NAMALWA (cell line): ENCODE data around the gene RAB3D.
"Not testable (repeated sequence)": the region's sequence is repeated elsewhere in the genome, so short reads cannot be mapped to it uniquely, and the experiment has no call there.

Experiments
- DNase-seq: peaks from one replicate; pipeline ENCODE4 v3.0.0-alpha.2; 2015; ENCODE audit warnings: low spot score

Gene RAB3D

GRCh38 chr19:11339254-11340098 is at the start of gene RAB3D:
Gene RAB3D, minus strand, starts transcription at chr19:11339657. Its CDS starts 2,258 bp downstream, at chr19:11337399.
- peak; percentile 92 for DNase-seq

- peak; percentile 49 for DNase-seq
Measured at GRCh38 chr19:11387162-11388034, 47.9 kb upstream of the RAB3D start.

GRCh38 chr19:11384778-11385129 is 45.3 kb upstream of the RAB3D start:
- no peak for DNase-seq

- DNase-seq: no peak
Measured at GRCh38 chr19:11383706-11384048, 44.2 kb upstream of the RAB3D start.

- peak; percentile 56 for DNase-seq
Measured at GRCh38 chr19:11382898-11383705, 43.6 kb upstream of the RAB3D start.

- peak; percentile 99 for DNase-seq
Measured at GRCh38 chr19:11380653-11381537, 41.4 kb upstream of the RAB3D start.

GRCh38 chr19:11379857-11380350 is 40.4 kb upstream of the RAB3D start:
- DNase-seq: no peak

GRCh38 chr19:11379269-11379845 is 39.9 kb upstream of the RAB3D start:
- DNase-seq: not testable (repeated sequence)

GRCh38 chr19:11378319-11379189 is 39.1 kb upstream of the RAB3D start:
- DNase-seq: no peak

- no peak for DNase-seq
Measured at GRCh38 chr19:11377756-11378155, 38.3 kb upstream of the RAB3D start.

GRCh38 chr19:11377237-11377636 is 37.8 kb upstream of the RAB3D start:
- peak; percentile 74 for DNase-seq

- peak; percentile 83 for DNase-seq
Measured at GRCh38 chr19:11375143-11375948, 35.9 kb upstream of the RAB3D start.

- peak; percentile 99 for DNase-seq
Measured at GRCh38 chr19:11374433-11375142, 35.1 kb upstream of the RAB3D start, which contains the start of gene SWSAP1. Gene SWSAP1, plus strand, starts transcription at chr19:11374666. Its CDS starts 15 bp downstream, at chr19:11374681.

GRCh38 chr19:11373885-11374432 is 34.5 kb upstream of the RAB3D start:
- no peak for DNase-seq

GRCh38 chr19:11373166-11373884 is 33.9 kb upstream of the RAB3D start:
- peak; percentile 41 for DNase-seq

- DNase-seq: no peak
Measured at GRCh38 chr19:11370744-11371143, 31.3 kb upstream of the RAB3D start.

GRCh38 chr19:11367528-11367927 is 28.1 kb upstream of the RAB3D start:
- DNase-seq: no peak
